Activated effector memory CD4-positive, alpha-beta T cell treated with Interleukin-2 at 50 U/mL for 16 hours (primary cell): ENCODE results near the gene MRRF.

Experiments used
- DNase-seq: peaks from one replicate; pipeline ENCODE4 v3.0.0-alpha.2; 2020

MRRF gene

DNA sequence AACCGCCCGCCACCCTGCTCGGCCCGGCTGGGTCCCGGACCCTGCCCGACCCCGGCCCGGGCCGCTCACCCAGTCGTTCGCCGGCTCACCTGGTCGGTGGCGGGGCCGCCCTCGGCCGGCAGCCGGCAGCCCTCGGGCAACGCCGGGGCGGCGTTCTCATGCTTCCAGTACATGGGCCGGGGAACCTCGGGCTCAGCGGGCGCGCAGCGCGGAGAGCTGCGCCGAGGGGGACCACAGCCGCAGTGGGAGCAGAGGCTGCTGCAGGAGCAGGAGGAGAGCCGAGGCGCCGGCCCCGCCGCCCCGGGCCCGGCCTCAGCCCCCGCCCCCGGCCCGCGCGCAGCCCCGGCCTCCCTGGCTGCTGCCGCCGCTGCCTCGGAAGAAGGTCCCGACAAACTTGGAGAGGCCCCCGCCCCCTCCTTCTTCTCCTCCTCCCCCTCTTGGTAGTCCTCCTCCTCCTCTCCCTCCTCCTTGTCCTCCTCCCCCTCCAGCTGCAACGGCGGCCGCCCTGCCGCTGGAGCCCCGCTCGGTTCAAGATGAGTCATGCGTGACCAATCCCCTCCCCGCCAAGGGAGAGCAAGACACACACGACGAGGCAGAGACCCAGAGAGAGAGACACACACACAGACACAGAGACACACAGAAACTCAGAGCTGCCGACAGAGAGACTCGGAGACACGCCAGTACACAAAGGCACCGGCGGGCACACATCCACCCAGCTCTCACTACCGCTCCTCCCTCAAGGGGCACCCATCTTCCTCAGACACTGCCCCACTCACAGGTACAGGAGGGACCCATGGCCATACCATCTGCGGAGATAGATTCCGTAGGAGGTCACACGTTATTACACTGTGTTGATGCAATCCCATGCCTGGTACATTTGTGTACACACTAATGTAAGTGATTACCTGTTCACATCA lies 35.9 kb upstream of the MRRF start, which contains the start of gene LHX6:
LHX6 (minus strand) TSS at position 390 of the 917 bp plus-strand sequence; CDS start at position 173, 217 bp downstream.
- DNase-seq, result no peak

DNA sequence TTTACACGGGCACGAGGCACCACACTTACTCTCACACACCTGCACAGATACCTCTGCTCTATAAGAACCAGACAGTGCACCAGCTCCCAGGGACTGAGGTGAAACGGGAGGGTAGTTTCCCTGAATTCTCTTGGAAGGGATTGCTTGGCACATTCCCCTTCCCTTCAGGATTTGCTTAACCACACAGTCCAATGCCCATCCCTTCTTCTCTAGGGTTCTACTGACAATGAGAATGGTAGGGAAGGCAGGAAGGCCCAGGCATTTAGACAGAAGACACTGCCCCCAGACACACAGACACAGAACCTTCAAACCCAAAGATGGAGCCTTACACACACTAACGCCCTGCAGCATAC lies 35.2 kb upstream of the MRRF start:
- DNase-seq, result no peak

DNA sequence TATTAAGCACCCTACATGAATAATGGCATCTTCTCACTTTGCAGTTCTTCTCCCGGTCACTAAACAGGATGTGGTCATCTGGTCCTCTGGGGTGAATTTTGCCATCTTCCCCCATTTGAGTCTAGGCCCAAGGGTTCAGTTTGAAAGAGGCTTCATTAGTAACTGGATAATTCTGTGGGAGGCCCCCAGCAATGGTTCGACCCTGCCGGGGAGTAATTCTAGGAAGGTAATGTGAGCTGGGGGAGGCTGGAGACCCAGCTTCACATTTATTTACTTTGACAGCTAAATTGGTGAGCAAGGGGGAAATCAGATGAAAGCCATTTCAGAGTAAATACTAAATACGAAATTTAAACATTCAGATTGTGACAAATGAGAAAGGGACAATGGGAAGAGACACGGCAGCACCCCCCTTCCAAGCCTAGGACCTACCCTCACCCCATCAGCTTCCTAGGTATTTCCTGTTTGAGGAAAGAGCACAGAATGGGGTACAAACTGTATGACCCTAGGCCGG lies 31.8 kb upstream of the MRRF start:
- no peak for DNase-seq

DNA sequence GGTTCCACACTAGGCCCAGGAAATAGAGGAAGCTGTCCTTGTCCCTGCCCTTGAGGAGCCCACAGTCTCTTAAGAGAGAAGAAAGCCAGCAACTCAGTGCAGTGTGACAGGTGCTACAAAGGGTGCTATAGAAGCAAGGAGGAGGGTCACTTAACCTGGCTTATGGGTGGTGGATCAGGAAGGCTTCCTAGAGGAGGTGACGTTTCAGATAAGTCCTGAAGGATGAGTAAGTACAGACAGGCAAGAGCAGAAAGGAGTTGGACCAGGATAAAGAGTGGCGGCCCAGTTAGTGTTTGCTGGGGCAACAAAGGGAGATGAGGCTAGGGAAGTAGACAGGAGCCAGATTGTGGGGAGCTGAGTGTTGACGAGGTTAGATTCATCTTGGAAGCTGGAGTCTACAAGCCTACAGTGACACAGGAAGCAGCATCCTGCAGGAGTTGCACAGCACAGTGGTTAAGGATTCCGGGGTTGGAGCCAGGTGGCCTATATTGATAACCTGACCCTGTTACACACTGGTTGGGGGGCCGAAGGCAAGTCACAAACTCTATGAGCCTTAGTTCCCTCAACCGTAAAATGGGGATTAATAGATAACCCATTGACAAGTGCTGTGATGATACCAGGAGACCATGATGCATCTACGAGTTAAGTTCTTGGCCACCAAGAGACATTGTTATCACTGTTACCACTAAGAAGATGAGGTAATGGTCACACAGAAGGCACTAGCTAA lies 30.5 kb upstream of the MRRF start:
- no peak for DNase-seq

DNA sequence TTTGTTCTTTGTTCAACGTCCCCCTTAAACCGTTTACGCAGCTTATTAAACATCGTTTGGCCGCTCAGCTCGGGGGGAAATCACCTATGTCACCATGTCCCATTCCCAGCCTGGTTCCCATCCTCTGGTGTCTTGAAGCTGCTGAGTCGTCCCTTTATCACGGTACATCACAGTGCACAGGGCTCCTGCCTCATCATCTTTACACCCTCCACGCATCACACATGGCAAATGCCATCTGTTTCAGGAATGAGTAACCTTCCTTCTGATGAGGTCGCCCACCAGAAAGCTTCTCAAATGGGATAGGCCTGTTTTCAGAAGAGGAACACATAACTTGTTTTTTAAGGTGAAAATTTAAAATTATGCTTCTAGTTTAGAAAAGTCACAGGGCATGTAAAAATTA lies 28.0 kb upstream of the MRRF start:
- DNase-seq, result no peak

DNA sequence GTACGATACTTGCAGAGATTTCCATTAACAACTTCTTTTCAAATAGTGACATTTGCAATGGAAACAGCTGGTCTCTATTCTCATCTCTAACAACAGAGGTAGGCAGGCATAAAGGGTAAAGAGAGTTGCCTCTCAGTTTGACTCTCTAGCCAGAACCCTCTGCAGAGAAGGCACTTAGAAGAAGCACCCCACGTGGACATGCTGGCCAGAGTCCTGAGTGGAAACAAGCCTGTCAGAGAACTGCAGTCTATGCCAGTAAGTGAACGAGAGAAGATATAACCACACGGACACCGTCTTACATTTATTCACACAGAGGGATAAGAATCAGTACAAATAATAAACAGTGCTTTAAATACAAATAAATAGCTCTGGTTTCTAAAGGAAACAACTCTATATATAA lies 25.0 kb upstream of the MRRF start:
- DNase-seq, result no peak

DNA sequence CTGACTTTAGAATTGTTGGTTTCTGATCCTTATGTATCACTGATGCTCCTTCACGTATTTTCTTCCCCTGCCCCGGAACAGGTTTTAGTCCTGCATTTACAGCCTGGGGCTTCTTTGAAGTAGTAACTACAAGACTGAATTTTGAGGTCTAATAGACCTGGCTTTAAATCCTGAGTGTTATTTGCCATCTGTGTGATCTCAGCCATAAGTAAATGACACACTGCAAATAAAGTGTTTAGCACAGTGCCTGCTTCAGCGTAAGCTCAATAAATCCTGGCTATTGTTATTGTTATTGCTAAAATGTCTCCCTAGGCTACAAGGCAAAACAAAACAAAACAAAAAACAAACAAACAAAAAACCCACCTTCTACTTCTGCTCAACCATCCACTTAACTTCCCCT lies 20.3 kb upstream of the MRRF start:
- DNase-seq, result no peak

DNA sequence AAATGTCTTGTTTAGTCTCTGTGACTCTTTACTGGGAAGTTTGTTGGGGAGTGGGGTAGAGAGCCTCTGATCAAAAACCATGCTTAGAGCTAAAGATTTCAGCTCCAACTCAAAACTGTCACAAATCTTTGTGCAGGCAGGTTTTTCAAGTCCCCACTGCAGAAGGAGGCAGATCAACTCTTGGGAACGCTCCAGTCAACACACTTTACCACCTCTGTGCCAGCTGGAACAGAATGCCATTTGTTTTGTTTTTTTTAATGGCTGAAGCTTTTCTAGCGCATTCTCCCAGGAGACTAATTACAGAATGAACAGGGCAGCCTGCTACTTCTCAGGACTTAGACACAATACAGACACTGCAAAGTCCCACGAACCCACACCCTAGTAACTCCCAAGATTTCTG lies 18.0 kb upstream of the MRRF start:
- no peak for DNase-seq

DNA sequence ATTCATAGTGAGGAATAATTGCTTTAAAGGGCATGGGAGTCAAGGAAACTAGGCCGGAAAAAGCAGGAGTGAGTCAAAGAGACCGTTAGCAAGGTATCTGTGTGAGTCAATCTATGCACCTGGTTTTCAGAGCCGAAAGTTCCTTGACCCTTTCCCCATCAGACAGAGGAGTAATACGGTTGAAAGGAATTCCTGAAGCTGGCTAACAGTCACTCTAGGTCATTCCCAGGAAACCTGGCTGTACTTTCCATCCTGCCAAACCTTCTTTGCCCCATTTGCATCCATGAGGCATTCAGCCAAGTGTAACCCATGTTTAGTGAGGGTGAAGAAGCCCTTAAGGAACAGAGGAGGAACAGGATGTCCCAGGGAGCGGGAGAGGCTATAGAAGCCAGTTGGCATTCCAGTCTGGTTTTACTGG lies 16.2 kb upstream of the MRRF start:
- no peak for DNase-seq

DNA sequence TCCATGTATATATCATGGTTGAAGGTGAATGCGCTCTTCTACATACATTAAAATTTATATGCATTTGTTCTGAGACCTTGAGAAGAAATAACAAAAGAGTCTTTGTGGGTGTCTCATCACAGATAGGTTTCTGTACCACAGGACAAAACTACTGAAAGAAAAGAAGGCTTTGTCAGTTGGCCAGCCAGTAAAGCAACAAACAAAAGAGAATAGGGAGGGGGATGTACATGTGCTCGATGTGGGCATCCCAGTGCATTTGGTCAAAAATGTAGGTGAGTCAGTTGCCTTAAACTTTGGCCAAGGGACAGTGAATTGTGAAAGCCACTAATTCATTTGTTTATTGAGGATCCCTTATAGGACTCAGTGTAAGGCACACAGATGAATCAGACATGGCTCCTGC lies 13.3 kb upstream of the MRRF start:
- no peak for DNase-seq

DNA sequence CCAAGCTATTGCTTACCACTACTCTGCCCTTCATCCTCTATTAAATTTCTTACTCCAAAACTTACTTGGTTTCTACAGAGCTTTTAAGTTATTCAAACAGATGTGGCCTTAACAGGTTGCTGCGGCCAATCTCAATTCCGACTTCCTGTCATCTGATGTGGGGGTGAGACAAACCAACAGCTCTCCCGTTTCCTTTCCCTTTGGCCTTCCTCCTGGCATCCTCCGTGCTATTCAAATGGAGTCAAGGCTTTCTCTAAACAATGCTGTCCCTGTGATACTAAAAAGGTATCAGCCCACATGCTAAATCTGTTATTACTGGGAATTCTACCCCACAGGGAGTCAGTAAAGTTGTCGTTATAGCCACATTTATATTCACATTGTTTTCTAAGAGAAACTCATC lies 11.9 kb upstream of the MRRF start:
- DNase-seq, result no peak

DNA sequence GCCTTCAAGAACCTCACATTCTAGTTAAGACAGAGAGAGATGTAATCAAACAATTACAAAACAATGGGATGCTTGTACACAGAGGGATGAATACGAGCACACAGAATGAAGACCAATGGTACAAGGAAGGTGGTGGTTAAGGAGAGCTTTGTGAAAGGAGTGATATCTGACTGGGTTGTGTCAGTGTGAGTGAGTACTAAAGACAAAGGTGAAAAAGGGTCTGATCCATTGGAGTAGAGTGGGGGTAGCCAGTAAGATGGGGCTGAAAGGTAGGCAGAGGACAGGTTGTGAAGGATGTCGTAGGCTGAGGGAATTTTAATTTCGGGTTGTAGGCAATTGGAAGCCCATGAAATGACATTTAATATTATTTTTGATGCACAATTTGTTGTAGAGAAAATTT lies 9.9 kb upstream of the MRRF start:
- no peak for DNase-seq

DNA sequence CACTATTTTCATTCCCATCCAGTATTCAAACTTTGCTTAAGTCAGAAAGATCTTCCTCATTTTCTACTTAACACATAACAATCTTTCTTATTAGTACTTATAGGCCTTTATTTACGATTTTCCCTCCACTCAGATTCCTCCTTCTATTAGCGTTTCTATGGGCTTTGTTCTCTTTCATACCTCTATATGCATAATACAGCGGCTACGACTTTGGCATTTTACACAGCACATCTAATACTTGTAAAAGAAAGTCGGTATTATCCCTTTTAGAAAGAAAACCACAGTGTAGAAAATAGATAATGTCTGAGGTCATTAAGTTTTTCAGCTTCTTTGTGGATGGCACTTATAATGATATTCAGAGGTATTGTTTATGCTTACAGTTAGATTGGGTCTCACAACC lies 8.5 kb upstream of the MRRF start:
- DNase-seq, result no peak

DNA sequence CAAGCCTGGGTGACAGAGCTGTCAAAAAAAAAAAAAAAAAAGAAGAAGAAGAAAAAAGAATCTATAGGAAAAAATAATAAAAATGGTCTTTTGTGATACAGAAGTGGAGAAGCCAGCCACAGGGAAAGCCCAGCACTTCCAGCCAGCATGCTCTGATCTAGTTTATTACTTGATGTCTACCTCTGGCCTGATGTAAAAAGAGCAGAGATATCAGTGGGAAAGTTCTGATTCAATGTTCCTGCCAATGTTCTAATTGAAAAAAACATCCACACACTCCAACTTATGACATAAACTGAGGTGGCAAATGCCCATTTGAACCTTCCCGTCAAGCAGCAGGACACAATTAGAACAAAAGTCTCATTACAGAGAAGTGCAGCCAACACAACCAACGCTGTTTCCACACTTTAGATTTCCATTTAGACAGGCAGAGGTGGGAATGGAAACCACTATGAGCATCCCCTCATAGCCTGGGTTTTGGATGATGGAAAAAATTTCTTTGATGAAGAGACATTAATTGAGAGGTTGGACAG lies 5.7 kb upstream of the MRRF start:
- no peak for DNase-seq

DNA sequence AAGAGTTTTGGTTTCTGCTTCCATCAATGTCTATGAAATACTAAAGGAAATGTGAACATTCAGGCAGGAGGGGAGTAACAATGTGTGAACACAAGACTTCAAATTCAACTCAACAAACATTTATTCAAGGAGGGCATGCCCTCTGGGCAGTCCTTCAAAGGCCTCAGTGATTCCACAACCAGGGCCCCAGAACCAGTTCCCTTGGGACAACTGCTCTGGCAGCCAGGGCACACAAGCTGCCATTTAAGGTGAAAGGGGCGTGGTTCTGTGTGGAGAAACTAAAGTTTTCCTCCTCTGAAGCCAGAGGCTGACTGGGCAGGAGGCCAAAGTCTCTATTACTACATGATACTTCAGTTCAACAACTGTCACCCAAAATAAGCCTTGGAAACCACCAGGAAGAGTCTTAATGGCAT lies 3.2 kb upstream of the MRRF start:
- DNase-seq, result no peak

DNA sequence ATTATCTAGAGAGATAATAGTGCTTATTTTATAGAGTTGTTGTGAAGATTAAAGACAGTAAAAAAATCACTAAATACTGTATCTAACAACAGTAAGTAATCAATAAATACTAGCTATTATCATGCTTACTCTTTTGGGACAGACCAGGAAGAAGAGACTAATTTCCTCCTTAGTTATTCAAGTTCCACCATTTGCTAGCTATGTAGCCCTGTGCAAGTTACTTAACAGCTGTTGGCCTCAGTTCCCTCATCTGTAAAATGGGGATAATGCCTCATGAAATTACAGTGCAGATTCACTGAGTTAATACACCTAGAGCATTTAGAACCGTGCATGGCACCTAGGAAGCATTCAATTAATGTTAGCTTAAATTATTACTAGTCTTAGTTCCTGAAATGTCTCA lies 2.6 kb upstream of the MRRF start:
- DNase-seq, result no peak

DNA sequence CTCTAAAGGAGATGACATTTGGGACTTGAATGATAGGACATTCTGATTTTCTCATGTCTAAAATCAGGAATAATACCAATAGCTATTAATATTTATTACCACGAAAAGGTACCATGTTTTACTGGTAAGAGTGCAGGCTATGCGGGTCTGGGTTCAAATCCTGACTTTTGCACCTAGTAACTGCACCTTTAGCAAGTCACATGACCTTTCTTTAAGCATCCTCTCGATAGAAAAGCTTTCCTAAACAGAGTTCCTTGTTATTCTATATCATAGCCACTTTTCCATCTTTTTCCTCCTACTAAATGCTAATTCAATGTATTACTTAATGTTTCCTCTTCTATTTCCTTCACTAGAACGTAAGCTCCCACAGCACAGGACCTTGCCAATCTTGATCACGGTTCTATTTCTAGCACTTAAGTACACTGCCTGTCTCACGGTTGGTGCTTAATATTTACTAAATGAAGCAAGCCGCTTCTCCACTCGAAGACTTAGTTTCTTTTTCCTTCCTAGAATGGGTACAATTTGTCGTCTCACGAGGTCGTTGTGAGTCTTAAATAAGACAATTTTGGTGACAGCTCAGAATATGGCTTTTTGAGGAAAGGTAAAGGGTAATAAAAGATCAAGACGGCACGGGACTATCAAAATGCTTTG lies 858 bp upstream of the MRRF start:
- no peak for DNase-seq

DNA sequence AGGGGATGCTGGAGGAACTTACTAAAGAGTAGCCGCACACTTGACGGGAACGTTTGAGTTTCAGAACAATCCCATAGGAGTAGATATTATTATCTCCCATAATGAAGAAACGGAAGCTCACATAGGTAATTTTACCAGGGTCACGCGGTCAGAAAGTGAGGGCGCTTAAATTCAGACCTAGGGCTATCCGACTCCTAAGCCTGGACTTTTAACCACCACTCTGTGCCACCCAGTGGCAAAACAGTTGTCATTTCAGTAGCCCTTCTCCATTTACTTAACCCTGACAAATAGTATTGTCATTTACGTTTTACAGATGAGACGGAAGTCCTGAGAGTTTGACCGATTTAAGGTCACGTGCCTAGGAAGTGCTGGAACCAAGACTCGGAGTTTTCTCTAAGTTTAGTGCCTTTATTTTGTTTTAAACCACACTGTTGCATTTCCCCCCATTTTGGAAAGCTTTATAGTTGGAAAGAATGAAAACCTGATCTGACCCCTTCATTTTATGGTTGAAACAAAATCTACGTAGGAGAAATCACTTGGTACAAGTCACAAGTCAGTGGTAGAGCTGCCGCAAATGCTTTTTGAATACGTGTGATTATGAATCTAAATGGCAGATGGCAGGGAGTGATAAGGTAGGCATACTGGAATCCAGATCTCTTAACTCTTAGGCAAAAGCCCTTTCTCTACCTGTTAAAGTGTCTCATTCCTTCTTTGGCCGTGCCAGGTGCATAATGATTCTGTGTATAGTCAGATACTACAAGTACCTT lies 650 bp downstream of the MRRF start:
- no peak for DNase-seq

DNA sequence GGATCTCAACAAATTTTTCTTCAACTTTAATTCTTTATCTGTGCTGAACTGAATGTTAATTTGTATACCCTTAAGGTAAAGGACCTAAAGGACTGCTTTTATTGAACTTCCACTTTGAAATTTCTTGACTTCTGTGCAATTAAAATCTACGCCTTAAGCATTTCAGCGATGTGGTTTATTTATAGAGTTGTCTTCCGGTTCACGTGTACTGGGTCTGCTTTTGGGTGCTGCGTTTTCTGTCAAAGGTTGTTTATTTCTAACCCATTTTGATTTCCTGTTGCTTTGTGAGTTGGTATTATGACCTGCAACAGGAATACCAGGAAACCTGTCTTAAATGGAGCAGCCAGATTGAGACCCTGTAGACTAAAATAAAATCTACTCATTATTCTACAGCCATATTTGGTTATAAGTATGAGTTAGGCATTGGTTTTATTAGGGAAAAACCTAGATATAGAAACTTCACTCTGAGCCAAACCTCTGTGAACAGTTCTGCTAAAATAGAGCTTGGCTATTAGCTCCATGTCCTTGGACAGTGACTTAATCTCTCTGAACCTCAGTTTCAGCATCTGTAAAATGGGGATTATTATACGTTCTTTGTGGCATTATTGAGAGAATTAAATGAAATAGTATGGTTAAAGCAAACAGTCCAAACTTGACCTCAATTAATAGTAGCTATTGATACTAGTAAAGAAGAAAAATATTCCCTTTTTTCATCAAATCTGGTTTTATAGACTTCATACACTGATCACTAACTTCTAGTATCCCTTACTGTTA lies 3.5 kb downstream of the MRRF start:
- no peak for DNase-seq

DNA sequence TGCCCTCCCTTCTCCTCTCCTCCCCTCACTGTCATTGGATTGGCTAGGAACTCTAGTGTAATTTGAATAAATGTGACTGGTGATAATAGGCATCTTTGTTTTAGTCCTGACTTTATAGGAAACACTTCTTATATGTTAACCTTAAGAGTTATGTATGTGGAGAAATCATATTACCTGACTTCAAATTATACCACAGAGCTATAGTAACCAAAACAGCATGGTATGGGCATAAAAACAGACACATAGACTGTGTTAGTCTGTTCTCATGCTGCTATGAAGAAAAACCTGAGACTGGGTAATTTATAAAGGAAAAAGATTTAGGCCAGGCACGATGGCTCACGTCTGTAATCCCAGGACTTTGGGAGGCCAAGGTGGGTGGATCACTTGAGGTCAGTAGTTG lies 9.4 kb downstream of the MRRF start:
- DNase-seq, result no peak

DNA sequence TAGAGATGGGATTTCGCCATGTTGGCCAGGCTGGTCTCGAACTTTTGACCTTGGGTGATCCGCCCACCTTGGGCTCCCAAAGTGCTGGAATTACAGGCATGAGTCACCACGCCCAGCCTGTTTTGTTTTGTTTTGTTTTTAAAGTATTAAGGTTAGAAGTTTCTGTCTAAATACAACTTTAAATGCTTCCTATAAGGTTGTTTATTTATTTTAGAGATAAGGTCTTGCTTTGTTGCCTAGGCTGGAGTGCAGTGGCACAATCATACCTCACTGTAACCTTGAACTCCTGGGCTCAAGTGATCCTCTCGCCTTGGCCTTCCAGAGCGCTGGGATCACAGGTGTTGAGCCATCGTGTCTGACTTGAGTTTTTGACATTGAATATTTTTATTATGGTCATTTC lies 11.4 kb downstream of the MRRF start:
- no peak for DNase-seq
